Mesodermal cell (in vitro differentiated cells): ENCODE measurements around the gene TBC1D5.

ENCODE experiments used
- H3K27ac ChIP-seq: 2 replicates; pipeline ENCODE4 v1.7.0; 2013; ENCODE audit warnings: mild to moderate bottlenecking, low read depth, low read length, moderate library complexity; ENCODE audit not compliant: severe bottlenecking
- H3K36me3 ChIP-seq: 2 replicates; pipeline ENCODE4 v1.7.1; 2013; ENCODE audit warnings: mild to moderate bottlenecking, low read length, moderate library complexity; ENCODE audit not compliant: control insufficient read depth, insufficient read depth
- H3K4me1 ChIP-seq: one replicate; pipeline ENCODE4 v1.7.1; 2013; ENCODE audit warnings: mild to moderate bottlenecking, low read length; ENCODE audit not compliant: insufficient read depth, control insufficient read depth, poor library complexity, severe bottlenecking
- H3K4me3 ChIP-seq: 2 replicates; pipeline ENCODE4 v1.7.0; 2013; ENCODE audit warnings: low read length, control low read depth, mild to moderate bottlenecking; ENCODE audit not compliant: insufficient read depth, poor library complexity, severe bottlenecking; ENCODE audit errors: extremely low read depth
- H3K9me3 ChIP-seq: 2 replicates; pipeline ENCODE4 v1.7.1; 2013; ENCODE audit warnings: mild to moderate bottlenecking, low read length, moderate library complexity; ENCODE audit not compliant: control insufficient read depth
- WGBS, 2 experiments: methylation state at CpG; one replicate each; pipeline ENCODE4 v1.1.5; 2013; ENCODE audit warnings: missing lambda C conversion rate in 2 of 2; ENCODE audit not compliant: insufficient coverage in 2 of 2; 5-methylcytosine and 5-hydroxymethylcytosine counted together

The TBC1D5 gene

DNA sequence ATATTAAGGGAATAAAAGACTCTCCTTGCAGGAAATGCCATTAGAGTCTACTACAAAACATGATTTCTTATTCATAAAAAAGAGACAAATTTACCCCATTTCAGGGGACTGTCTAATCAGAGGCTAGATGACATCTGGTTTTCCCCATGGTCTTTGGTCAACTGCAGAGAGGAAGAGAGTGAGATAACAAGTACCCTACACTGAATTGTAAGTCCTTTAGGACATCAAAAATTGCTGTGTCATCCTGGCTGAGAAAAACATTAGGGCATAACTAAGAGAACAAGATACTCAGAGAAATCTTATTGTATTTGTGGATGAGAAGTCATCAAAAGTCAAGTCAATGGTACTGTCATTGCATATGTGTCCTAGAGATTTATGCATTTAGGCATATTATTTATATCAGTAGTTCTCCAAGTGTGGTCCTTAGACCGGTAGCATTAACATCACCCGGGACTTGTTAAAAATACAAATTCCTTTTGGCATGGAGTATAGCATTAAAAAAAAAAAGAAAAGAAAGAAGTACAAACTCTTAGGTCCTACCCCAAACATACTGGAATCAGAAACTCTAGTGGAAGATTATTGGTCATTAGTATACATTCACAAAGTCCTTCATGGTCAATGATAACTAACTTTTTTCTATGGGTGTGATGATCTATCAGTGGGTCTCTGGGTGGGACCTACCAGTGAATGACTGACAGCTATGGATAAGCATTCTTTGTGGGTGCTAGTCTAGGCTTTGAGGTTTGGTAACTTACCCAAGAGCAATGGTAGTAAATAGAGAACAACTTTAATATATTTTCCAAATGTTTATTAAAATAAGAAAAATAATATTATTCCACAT is 29.0 kb upstream of the TBC1D5 start:
- no peaks in the 10 kb centered on the region for H3K36me3 ChIP-seq
- H3K4me3 ChIP-seq = no peak overlapping the region
- no peaks in the 10 kb centered on the region for H3K4me1 ChIP-seq
- WGBS, 2 experiments = no CpG with 5 or more reads among the region's 2 CpGs
- H3K9me3 ChIP-seq = no peaks in the 10 kb centered on the region
- H3K27ac ChIP-seq = no peak overlapping the region

DNA sequence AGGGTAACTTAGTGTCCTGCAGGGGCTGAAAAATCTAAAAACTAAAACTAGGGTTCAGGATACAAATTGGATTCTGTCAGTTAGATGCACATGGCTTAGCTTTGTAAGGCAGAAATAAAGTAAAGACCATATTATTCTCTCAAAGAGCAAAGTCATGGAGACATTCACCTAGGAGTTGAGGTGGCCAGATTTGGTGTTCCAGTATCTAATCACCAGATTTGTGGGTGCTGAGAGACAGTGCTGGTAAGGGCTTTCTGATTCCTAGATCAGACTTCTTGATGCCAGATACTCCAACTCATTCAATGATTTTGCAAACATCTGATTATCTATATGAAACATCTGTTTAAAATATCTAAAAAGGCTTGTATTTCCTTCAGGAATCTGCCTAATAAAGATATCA is 28.3 kb upstream of the TBC1D5 start:
- Histone ChIP-seq H3K9me3 (no peaks in the 10 kb centered on the region), H3K36me3 (no peaks in the 10 kb centered on the region), H3K4me3 (no peak overlapping the region), H3K4me1 (no peaks in the 10 kb centered on the region), H3K27ac (no peak overlapping the region)

DNA sequence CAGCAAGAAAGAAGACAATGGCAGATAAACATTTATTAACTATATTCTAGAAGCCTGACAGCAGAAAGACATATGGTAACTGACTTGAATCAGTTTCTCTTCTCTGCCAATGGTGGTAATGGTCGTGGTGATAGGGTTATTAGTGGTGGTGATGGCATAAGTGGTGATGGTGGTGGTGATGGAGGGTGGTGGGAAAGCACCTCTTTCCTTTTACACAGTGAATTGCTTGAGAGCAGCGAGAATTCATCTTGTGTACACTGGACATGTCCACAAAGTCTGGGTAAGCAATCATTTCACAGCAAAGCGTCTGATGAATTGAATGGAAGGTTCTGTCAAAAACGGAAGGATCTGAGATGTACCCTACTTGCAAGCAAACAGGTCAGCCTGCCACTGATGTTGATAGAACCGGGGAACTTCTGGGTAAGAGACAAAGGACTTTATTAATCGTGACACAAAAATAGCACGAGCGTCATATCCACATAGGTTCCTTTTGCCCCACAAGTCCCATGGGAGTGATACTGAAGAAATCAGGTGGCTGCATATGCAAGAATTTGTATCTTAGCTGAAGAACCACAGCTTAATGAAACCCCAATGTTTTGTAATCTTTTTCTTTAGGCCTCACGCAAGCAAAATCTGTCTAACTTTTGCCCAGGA is 23.5 kb upstream of the TBC1D5 start:
- WGBS, 2 experiments = 85 to 92% methylated on average over 7 of the region's 9 CpGs
- H3K36me3 ChIP-seq = no peaks in the 10 kb centered on the region
- no peak overlapping the region for H3K27ac ChIP-seq
- no peaks in the 10 kb centered on the region for H3K9me3 ChIP-seq
- no peak overlapping the region for H3K4me3 ChIP-seq
- no peaks in the 10 kb centered on the region for H3K4me1 ChIP-seq

DNA sequence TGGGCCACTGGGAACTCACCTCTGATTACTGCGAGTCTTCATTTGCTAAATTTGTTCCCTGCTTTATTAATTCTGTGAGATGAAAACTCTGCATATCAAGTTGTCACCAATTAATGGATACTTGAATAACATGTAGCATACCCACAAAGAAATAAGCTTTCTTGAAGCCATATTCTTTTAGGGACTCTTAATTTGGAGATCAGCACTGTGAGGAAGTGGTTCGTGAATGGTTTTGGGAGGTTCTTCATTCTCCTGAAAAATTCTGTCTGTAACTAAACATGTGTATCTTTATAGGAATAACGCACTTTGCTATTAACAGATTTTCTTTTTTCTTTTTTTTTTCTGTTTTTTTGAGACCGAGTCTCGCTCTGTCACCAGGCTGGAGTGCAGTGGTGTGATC is 19.1 kb upstream of the TBC1D5 start:
- H3K9me3 ChIP-seq = no peaks in the 10 kb centered on the region
- no peaks in the 10 kb centered on the region for H3K36me3 ChIP-seq
- H3K4me1 ChIP-seq = no peaks in the 10 kb centered on the region
- H3K4me3 ChIP-seq = no peak overlapping the region
- H3K27ac ChIP-seq = no peak overlapping the region
- WGBS, 2 experiments = 90 to 100% methylated on average over 3 of the region's 5 CpGs

DNA sequence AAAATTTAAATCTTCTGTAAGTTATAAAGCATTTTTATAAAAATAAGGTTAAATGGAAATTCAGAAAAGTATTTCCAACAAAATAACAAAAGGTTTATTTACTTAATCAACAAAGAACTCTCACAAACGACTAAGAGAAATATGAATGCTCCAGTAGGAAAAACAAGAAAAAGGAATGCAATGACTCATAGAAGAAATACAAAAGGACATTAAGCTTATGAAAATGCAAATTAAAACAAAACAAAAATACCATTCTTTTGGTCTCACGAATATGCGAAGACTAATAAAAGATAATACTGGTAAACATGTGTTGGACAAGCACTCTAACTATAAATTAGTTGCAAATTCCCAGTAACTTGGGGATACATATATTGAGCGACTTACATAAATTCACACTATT is 17.5 kb upstream of the TBC1D5 start:
- Histone ChIP-seq H3K4me1 (no peaks in the 10 kb centered on the region), H3K4me3 (no peak overlapping the region), H3K36me3 (no peaks in the 10 kb centered on the region), H3K27ac (no peak overlapping the region), H3K9me3 (no peaks in the 10 kb centered on the region)
- WGBS, 2 experiments = 88% methylated on average over 1 of the region's 4 CpGs; no CpG with 5 or more reads in 1 of the 2 experiments

DNA sequence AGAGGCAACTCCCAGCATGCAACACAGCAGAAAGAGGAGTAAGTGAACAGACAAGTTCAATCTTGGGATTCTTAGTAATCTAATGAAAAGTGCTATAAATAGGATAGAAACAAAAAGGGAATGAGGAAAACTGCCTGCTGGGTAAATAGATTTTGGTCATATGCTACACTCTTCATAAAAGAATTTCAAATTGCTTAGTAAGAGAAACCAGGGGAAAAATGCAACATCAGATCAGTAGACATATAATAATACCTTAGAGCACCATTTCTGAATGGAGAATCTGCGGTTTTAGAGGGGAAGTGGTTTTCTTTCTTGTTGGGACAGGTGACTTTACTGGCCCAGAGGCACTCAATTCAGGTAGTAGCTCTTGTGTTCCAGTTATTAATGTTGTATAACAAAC is 13.4 kb upstream of the TBC1D5 start:
- no peaks in the 10 kb centered on the region for H3K4me1 ChIP-seq
- H3K9me3 ChIP-seq = no peaks in the 10 kb centered on the region
- no peaks in the 10 kb centered on the region for H3K36me3 ChIP-seq
- no peak overlapping the region for H3K27ac ChIP-seq
- WGBS, 2 experiments = no CpG with 5 or more reads among the region's 1 CpG
- no peak overlapping the region for H3K4me3 ChIP-seq

DNA sequence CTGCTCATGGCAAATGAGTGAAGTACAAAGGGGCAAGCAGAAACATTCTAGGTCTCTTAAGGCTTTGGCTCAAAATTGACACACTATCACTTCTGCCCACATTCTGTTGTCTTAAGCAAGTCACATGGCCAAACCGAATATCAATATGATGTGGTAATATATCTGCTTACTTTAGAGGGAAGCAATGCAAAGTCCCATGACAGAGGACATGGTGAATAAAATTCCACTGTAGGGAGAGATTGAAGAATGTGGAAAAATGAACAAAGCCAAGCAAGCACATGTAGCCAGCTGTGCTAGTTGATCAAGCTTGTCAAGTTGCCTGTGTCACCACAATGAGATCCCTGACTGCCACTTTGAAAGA is 11.2 kb upstream of the TBC1D5 start:
- Histone ChIP-seq H3K36me3 (no peaks in the 10 kb centered on the region), H3K27ac (no peak overlapping the region), H3K4me3 (no peak overlapping the region), H3K4me1 (no peaks in the 10 kb centered on the region), H3K9me3 (no peaks in the 10 kb centered on the region)
- WGBS, 2 experiments = 86% methylated on average over 1 of the region's 1 CpG; no CpG with 5 or more reads in 1 of the 2 experiments

DNA sequence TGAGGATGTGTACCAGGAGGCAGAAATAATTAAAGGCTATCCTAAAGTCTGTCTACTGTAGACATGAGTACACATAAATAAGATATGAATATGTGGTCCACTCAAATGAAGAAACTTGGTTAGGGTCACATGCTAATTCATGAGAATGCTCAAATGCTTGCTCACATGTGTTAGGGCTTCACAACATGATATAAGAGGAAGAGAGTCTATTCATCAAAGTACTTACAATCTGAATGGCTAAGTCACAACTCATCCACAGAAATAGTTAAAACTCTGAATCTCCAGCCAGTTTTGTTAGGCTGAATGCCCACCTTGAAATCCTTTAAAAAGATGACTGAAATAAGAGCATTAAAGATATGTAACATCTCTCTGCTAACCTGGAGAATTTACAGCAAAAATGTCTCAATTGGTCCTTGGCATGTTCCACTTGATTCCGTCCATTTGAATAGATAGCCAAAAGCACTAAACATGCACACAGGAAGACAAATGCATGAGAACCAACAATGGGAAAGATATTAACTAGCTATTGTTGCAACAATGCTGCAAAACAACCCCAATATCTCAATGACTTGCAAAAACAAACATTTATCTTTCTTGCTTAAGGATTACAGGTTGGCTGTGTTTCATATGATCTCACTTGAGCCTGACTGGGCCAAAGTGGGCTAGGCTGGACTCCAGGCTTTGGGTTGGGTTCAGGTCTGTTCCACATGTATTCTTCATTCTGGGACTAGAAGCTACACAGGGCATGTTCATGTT is 10.6 kb upstream of the TBC1D5 start:
- H3K9me3 ChIP-seq = no peaks in the 10 kb centered on the region
- H3K4me3 ChIP-seq = no peak overlapping the region
- H3K27ac ChIP-seq = no peak overlapping the region
- H3K36me3 ChIP-seq = no peaks in the 10 kb centered on the region
- no peaks in the 10 kb centered on the region for H3K4me1 ChIP-seq
- WGBS, 2 experiments = no CpG with 5 or more reads among the region's 1 CpG

DNA sequence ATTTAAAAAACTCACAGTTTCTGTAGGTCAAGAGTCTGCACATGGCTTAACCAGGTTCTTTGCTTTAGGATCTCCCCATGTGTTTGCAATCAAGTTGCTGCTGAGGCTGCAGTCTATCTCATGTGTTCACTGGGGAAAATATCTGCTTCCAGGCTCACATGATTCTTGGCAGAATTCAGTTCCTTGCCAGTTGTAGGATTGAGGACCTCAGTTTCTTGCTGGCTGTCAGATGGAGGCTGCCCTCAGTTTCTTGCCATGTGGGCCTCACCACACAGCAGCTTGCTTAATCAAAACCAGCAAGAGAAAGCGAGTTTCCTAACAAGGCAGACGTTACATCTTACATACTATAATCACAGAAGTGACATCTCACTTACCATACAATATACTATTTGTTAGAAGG is 10.0 kb upstream of the TBC1D5 start:
- Histone ChIP-seq H3K4me3 (no peak overlapping the region), H3K36me3 (no peaks in the 10 kb centered on the region), H3K27ac (no peak overlapping the region), H3K4me1 (no peaks in the 10 kb centered on the region), H3K9me3 (no peaks in the 10 kb centered on the region)
- no CpG with 5 or more reads among the region's 2 CpGs for WGBS, 2 experiments

DNA sequence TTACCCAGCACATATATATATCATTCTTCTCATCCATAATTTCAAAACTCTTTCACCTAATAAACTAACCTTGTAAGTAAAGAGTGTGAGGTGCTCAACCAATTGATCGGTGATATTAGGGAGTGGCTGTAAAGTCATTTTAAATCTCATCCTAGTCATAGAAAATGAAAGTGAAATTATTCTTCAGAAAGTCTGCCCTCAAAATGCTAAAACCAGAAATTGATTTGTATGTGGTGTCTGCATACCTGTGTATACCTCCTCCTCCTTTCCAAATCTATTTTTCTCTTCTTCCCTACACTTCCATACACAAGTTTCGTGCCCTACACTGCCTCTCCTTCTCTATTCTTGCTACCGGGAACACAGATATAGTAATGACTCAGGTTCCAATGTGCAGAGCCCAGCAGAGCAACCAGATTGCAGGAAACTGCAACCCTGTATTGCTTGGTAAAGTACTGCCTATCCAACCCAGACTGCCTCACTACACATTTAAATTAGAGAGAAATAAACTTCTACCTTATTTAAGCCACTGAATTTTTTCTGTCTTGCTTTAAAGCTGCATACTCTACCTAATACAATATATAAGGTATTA is 7.4 kb upstream of the TBC1D5 start:
- no peak overlapping the region for H3K4me3 ChIP-seq
- H3K9me3 ChIP-seq = no peaks in the 10 kb centered on the region
- H3K4me1 ChIP-seq = no peaks in the 10 kb centered on the region
- WGBS, 2 experiments = 90 to 96% methylated on average over 2 of the region's 3 CpGs
- H3K36me3 ChIP-seq = no peaks in the 10 kb centered on the region
- H3K27ac ChIP-seq = no peak overlapping the region
